Measurements from ENCODE around the gene EXOSC1.
A peak's percentile ranks its signal among the peaks of the same experiment; 100 is the strongest.
"Not testable (repeated sequence)": the region's sequence is repeated elsewhere in the genome, so short reads cannot be mapped to it uniquely, and the experiment has no call there.

EXOSC1 gene

GRCh38 chr10:97445722-97446639, at the start of gene EXOSC1, which contains the start of gene ZDHHC16:
EXOSC1 (minus strand) TSS chr10:97446006; CDS start chr10:97445985, 21 bp downstream.
ZDHHC16 (plus strand) TSS chr10:97446175; CDS start chr10:97451676, 5,501 bp downstream.
- peak; percentile 92 for DNase-seq

- DNase-seq = peak; percentile 19
These were observed 49.2 kb upstream of the EXOSC1 start for GRCh38 chr10:97494863-97495506.

DNA sequence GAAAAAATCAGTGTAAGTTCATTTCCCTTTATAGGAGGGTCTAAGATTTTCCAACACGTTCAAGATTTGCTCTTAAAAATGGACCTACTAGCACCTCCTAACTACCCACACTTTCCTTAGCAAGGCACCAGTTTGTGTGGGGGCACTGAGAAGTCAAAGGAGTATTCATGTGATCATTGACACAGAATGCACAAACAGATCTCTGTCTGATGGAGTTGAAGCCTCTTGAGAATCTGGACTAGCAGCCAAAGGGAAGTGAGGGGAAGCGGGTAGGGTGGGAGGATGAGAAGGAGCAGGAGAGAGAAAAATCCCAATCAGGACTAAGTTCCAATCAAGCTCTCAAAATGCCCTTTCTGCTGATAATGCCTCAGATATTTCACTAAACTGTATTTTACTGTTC, 48.3 kb upstream of the EXOSC1 start:
- DNase-seq = no peak

DNA sequence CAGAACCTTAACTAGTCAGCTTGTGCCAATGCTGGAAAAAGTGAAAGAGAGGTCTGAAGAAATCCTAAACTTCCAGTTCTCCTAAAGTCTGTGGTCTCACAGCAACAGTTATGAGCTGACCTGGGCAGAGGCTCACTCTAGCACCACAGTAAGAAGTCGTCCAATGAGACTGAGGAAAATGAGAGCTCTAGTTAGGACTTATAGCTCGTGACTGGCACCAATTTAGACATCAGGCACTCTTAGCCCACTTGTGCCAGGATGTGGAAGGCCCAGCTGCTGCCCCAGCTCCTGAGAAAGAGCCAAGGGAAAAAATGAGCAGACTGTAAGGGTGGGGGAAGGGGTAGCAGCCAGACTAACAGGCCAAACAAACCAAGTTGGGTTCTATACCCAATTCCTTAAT, 44.8 kb upstream of the EXOSC1 start:
- DNase-seq = no peak

DNA sequence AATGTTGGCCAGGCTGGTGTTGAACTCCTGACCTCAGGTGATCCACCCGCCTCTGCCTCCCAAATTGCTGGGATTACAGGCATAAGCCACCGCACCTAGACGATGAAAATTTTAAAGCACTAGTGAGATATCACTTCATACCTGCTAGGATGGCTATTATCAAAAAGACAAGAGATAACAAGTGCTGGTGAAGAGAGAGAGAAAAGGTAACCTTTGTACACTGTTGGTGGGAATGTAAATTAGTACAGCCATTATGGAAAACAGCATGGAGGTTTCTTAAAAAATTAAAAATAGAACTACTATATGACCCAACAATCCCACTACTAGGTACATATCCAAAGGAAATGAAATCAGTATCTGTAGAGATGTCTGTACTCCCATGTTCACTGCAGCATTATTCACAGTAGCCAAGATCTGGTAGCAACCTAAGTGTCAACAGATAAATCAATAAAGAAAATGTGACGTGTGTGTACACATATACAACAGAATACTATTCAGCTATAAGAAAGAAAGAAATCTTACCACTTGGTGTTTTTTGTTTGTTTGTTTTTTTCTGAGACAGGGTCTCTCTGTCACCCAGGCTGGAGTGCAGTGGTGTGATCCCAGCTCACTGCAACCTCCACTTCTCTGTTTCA, 40.0 kb upstream of the EXOSC1 start:
- DNase-seq = no peak

DNA sequence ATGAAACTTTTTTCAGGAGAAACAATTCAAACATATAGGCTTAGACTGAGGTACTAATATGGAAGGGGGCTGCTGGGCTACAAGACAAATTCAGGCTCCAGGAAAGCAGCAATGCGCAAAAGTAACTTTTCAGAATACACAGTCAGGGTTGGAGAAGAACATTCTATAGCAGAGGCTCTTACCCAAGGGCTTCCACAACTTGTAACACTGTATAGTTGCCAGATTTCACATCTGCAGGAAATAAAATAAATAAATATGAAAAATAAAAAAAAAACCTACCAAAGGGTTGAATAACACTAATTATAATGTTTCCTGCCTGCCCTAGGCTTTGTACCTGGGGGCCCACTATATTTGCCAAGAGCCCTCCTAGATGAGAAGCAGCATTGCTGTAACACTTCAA, 38.1 kb upstream of the EXOSC1 start:
- DNase-seq = no peak

GRCh38 chr10:97483506-97483905, 37.7 kb upstream of the EXOSC1 start:
- DNase-seq = no peak

GRCh38 chr10:97482381-97482780, 36.6 kb upstream of the EXOSC1 start:
- DNase-seq = no peak

GRCh38 chr10:97481071-97481470, 35.3 kb upstream of the EXOSC1 start:
- DNase-seq = no peak

DNA sequence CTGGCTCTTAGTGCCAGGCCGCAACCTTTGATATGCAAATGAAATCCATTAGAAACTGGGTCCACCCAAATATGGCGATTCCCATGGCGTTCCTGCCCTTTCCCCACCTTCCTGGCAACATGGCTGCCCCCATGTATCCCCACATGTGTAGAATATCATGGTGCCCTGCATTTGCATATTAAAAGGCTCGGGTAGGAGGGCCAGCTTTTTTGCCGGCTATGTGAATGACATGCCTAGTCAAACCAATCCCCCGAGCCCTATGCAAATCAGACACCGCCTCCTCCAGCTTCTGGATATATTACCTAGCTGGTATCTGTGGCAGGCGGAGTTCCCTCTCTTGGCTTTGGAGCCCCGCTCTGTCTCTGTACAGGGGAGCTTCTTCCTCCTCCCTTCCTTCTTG, 34.1 kb upstream of the EXOSC1 start:
- no peak for DNase-seq

DNA sequence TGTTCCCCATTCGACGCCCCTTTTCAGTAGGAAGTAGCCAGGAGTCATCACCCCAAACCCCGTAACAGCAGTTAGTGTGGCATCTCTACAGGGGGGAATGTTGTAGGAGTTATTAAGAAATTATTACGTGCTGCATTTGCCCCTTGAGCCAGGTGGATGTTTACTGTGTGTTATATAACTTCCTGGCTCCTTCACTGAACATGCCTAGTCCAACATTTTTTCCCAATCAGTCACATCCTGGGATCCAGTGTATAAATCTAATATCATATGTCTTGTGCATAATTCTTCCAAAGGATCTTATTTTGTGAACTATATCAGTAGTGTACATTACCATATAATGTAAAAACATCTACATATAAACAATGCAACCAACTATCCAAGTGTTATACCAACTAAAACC, 33.6 kb upstream of the EXOSC1 start:
- not testable (repeated sequence) for DNase-seq

DNA sequence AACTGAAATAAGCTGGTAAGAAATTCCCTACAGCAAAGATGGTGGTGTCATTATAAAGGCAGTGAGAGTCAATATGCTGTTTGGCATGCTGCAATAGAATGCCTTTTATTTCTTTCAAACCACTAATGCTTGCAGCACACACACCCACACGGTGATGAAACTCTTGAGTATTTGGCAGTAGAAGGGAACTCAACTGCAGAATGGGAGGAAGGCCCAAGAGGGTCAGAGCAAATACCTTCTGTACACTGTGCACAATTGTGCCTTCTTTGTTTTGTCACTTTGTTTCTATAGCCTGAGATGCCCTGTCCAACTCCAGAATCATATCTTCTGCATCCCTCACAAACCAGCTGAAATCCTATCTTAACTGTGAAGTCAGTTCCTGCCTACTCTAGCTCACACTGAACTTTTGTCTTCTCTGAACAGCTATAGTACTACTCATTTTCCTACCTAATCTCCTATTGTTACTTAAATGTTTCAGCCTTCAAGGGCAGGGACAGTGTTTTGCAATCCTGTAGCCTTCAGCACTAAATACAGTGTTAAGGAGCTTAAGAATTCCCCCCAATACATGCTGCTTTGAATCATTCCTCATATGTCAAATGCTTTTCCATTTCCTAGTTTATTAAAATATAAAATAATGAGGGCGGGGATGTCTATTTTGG, 30.3 kb upstream of the EXOSC1 start:
- DNase-seq = no peak

GRCh38 chr10:97474918-97475317, 29.1 kb upstream of the EXOSC1 start:
- DNase-seq = no peak

DNA sequence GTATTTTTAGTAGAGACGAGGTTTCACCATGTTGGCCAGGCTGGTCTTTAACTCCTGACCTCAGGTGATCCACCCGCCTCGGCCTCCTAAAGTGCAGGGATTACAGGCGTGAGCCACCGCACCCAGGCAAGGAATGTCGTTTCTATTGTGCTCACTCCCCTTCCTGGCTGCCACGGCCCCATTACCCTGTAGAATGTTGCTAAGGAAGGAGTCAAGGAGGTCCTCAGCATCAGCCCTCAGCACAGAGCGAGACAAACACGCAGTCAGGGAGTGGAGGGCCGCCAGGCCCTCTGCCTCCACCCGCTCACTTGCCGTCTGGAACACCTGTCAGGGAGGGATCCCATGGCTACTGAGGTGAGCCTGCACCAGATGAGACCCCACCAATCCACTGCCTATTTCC, 23.0 kb upstream of the EXOSC1 start:
- not testable (repeated sequence) for DNase-seq

GRCh38 chr10:97468162-97468561, 22.4 kb upstream of the EXOSC1 start:
- DNase-seq = no peak

DNA sequence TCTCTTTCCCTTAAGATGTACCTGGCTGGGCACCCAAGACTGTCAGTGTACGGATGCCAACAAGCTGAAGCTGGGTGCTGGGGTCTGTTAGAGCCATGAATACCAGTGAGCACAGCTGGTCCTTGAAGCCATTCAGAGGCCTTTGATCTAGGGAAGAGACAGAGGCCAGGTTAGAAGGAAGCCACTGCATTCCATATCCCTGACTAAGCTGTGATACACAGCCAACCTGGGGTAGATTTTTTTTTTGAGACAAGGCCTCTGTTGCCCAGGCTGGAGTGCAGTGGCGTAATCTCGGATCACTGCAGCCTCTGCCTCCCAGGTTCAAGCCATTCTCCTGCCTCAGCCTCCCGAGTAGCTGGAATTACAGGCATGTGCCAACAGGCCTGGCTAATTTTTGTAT, 20.9 kb upstream of the EXOSC1 start:
- no peak for DNase-seq

DNA sequence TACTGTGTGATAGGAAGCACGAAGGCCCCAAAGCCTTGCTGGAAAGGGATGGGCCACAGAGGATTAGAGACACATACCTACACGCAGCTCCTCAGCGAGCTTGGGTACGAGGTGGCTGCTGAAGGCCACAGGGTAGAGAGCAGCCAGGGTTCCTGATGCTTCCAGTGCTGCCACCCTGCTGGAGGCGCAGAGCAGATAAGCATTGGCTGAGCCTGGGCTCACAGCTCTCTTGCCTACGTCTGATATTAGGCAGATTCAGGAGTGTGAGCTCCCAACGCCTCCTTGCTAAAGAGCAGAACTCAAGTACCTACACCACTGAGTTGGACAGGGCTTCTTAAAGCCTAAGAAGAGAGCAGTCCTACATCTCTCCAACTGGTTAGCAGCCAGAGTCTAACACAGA, 20.2 kb upstream of the EXOSC1 start:
- no peak for DNase-seq

- no peak for DNase-seq
These were observed 18.4 kb upstream of the EXOSC1 start for GRCh38 chr10:97464226-97464625.

DNA sequence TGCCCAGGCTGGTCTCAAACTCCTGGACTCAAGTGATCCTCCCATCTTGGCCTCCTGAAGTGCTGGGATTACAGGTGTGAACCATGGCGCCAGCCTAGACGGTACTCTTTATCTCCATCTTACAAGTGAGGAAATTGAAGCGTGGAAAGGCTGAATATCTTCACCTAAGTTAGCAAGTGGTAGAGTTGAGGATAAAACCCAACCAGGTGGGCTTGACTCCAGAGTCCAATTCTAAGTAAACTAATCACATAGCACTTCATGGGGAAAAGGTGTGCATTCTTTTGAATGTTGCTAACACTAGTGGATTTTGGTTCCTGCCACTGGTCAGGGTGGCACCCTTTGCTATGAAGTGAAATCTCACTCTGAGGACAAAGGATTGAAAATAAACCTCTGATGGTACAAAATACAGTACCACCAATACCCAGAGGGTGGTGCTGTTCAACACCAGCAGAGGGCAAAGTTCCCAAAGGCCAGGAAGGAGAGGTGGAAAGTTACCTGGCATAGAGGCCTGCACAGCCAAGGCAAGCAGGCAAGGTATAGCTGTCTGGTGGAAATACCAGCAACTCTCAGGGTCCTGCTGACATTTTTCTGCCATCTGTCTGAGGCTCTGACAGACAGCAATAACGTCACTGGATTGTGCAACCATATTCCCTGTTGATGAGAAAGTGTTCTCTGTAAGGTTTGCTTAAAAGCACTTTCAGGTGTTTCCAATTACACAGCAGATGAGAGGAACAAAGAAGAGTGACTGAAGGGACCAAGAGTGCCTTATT, 17.7 kb upstream of the EXOSC1 start:
- DNase-seq = peak; percentile 55

GRCh38 chr10:97462309-97462708, 16.5 kb upstream of the EXOSC1 start:
- DNase-seq = no peak

- DNase-seq = no peak
These were observed 14.1 kb upstream of the EXOSC1 start for GRCh38 chr10:97459933-97460332.

DNA sequence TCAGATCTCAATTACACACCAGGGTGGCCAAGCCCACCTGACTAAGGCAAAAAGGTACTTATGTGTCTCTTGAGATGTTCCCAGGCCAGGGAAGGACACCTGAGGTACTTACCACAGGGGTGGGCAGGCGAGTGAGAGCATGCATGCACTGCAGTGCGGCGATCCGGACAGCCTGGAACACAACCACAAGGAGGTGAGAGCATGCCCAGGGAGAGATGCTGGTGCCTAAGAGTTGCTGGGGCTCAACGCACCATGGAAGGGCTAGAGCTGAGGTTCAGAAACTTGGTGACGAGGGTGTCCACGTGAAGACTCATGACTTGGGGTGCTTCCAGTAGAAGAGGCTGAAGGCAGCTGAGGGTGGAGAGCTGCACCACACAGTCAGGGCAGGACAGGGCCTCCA, 13.3 kb upstream of the EXOSC1 start:
- DNase-seq = no peak
